Measurements from ENCODE around the gene RNF112. TPM values are rescaled to one million over a fixed set of nuclear protein-coding genes. Genes with fewer than 3 reads are reported as not detected.

The RNF112 gene
- total RNA-seq, 1 donor from 2014 or later: 0.36 TPM

DNA sequence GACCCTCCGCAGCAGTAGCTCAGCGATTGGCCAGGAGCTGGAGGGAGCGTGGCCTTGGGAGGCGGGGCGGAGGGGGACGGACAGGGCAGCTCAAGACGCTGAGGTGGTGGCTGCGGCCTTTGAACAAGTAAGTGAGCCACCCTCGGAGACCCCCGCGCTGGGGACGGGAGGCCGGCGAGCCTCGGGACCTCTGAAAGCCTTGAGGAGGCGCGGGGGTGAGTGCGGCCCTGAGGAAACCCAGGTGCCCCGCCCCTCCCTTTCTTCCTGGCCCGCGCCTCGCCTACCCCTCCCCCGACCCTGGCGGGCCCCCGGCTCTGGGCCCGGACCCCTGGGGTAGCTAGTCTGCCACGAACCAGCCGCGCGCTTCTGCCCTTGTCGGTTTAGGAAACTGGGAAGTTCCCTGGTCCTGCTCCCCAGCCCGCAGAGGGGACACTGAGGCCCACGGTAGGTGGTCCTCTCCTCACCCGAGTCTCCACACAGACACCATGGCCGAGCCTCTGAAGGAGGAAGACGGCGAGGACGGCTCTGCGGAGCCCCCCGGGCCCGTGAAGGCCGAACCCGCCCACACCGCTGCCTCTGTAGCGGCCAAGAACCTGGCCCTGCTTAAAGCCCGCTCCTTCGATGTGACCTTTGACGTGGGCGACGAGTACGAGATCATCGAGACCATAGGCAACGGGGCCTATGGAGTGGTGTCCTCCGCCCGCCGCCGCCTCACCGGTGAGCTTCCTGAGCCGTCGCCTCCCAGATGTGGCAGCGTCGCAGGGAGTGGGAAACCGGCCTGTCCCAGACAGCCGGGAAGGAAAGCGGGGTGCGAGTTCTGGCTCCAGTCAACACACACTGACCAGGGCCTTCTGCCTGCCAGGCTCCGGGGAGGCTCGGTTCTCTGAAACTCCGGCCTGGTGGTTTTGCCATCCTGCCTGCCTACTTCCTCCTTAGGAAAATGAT, 32.3 kb upstream of the RNF112 start, which contains the start of gene MAPK7:
Gene MAPK7 (plus strand): TSS at position 83 of the 945 bp plus-strand sequence. CDS start 403 bp downstream, at position 486.
- DNase-seq (ENCODE audit: low read depth) (no peak), FAIRE-seq (no peak)
- Histone ChIP-seq H3K4me2 (ENCODE audit: low read length) (peak within 1 kb of the TSS; percentile 95), H3K9me3 (ENCODE audit: insufficient read depth, low read depth, low read length) (no peaks in the 10 kb centered on the region), H3K4me1 (ENCODE audit: insufficient read depth, low read length) (peaks cover 13% of the 10 kb centered on the region), H2AFZ (ENCODE audit: low read depth, low read length) (peak within 1 kb of the TSS; percentile 95), H4K20me1 (ENCODE audit: insufficient read depth, low read length) (peaks cover 45% of the 10 kb centered on the region), H3K79me2 (ENCODE audit: insufficient read depth, low read length) (peaks cover 44% of the 10 kb centered on the region), H3K27me3 (ENCODE audit: insufficient read depth, low read length) (no peaks in the 10 kb centered on the region), H3K36me3 (ENCODE audit: insufficient read depth, low read length) (peaks cover 20% of the 10 kb centered on the region), H3K27ac (ENCODE audit: low read depth, low read length) (peak within 1 kb of the TSS; percentile 96), H3K4me3 (ENCODE audit: insufficient read depth, low read depth, low read length) (peak within 1 kb of the TSS; percentile 75), H3K9ac (ENCODE audit: low read length) (peak within 1 kb of the TSS; percentile 90)
- no peaks in the 10 kb centered on the region for H3K9me3 Mint-ChIP-seq (ENCODE audit: unreplicated experiment)
- H3K36me3 Mint-ChIP-seq (ENCODE audit: low read depth, unreplicated experiment): peaks cover 18% of the 10 kb centered on the region
- TF ChIP-seq, protein P1, sequence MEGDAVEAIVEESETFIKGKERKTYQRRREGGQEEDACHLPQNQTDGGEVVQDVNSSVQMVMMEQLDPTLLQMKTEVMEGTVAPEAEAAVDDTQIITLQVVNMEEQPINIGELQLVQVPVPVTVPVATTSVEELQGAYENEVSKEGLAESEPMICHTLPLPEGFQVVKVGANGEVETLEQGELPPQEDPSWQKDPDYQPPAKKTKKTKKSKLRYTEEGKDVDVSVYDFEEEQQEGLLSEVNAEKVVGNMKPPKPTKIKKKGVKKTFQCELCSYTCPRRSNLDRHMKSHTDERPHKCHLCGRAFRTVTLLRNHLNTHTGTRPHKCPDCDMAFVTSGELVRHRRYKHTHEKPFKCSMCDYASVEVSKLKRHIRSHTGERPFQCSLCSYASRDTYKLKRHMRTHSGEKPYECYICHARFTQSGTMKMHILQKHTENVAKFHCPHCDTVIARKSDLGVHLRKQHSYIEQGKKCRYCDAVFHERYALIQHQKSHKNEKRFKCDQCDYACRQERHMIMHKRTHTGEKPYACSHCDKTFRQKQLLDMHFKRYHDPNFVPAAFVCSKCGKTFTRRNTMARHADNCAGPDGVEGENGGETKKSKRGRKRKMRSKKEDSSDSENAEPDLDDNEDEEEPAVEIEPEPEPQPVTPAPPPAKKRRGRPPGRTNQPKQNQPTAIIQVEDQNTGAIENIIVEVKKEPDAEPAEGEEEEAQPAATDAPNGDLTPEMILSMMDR (IDR thresholded peaks at IDR 0.05; ENCODE audit: insufficient read depth, low read depth, low read length): no peak
- no peak for TF ChIP-seq EZH2 (IDR thresholded peaks at IDR 0.05; ENCODE audit: insufficient read depth, low read length)
- H3K4me1 Mint-ChIP-seq (ENCODE audit: low read depth, unreplicated experiment): peaks cover 10% of the 10 kb centered on the region
- peak within 1 kb of the TSS; percentile 97 for H3K27ac Mint-ChIP-seq (ENCODE audit: unreplicated experiment)
- peak within 1 kb of the TSS; percentile 95 for H3K4me3 Mint-ChIP-seq (ENCODE audit: unreplicated experiment)
- H3K27me3 Mint-ChIP-seq (ENCODE audit: low read depth, unreplicated experiment): no peaks in the 10 kb centered on the region

DNA sequence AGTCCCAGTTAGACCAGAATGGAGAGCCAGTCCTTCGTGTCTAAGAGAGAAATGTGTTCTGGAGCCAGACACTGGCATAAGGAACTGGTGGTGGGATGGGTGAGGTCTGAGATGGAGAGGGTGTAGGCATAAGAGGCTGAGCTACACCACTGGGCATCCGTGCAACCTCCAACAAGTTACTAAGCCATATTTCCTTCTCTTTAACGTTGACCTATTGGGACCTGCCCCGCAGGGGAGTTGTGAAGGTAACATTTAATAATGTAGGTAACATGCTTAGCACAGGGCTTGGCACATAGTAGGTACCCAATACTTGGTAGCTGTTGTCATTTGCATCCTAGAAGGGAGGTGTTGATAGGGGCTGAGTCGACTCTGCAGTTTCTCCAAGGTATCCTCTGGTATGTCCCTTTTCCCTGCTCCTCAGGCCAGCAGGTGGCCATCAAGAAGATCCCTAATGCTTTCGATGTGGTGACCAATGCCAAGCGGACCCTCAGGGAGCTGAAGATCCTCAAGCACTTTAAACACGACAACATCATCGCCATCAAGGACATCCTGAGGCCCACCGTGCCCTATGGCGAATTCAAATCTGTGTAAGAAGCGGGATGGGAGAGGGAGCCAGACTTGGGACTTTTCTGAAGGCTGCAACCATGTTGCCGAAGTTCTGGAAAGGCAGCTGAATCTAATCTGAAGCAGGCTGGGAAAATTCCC, 31.5 kb upstream of the RNF112 start:
- Histone ChIP-seq H2AFZ (ENCODE audit: low read depth, low read length) (no peak overlapping the region), H3K79me2 (ENCODE audit: insufficient read depth, low read length) (peaks cover 44% of the 10 kb centered on the region), H3K36me3 (ENCODE audit: insufficient read depth, low read length) (peaks cover 21% of the 10 kb centered on the region), H3K27me3 (ENCODE audit: insufficient read depth, low read length) (no peaks in the 10 kb centered on the region), H3K4me3 (ENCODE audit: insufficient read depth, low read depth, low read length) (peak overlapping the region; percentile 75), H3K4me1 (ENCODE audit: insufficient read depth, low read length) (peaks cover 13% of the 10 kb centered on the region), H3K27ac (ENCODE audit: low read depth, low read length) (no peak overlapping the region), H4K20me1 (ENCODE audit: insufficient read depth, low read length) (peaks cover 53% of the 10 kb centered on the region), H3K4me2 (ENCODE audit: low read length) (peak overlapping the region; percentile 95), H3K9ac (ENCODE audit: low read length) (peak overlapping the region; percentile 88), H3K9me3 (ENCODE audit: insufficient read depth, low read depth, low read length) (no peaks in the 10 kb centered on the region)
- no peaks in the 10 kb centered on the region for H3K9me3 Mint-ChIP-seq (ENCODE audit: unreplicated experiment)
- peak overlapping the region; percentile 95 for H3K4me3 Mint-ChIP-seq (ENCODE audit: unreplicated experiment)
- DNase-seq (ENCODE audit: low read depth) (no peak), FAIRE-seq (no peak)
- H3K27ac Mint-ChIP-seq (ENCODE audit: unreplicated experiment): peak overlapping the region; percentile 9
- H3K27me3 Mint-ChIP-seq (ENCODE audit: low read depth, unreplicated experiment): no peaks in the 10 kb centered on the region
- H3K4me1 Mint-ChIP-seq (ENCODE audit: low read depth, unreplicated experiment): peaks cover 11% of the 10 kb centered on the region
- H3K36me3 Mint-ChIP-seq (ENCODE audit: low read depth, unreplicated experiment): peaks cover 24% of the 10 kb centered on the region
- TF ChIP-seq, protein P1 (IDR thresholded peaks at IDR 0.05; ENCODE audit: insufficient read depth, low read depth, low read length): peak; percentile 2
- TF ChIP-seq EZH2 (IDR thresholded peaks at IDR 0.05; ENCODE audit: insufficient read depth, low read length): no peak

All from astrocyte (in vitro differentiated cells and primary cell).